ENCODE data around the gene CTBP2.

DNA sequence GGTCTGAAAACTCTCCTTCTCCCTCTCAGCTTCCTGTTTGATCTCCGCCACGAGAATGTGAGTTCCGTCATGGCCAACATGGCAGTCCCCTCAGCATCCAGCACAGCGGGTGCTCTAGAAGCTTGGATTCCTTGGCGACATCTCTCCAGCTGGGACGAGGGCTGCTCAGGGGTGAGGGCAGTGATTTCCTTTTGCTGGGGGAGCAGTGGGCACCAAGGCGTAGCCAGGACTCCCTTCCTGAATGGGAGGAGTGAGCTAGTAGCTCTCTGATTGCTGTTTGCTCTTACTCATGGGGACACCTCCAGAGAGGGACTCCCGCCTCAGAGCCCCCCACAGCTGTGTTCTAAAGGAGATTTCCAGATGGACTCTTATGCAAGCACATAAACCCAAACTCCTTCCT is 28.8 kb upstream of the CTBP2 start:
- TF ChIP-seq, protein P1, sequence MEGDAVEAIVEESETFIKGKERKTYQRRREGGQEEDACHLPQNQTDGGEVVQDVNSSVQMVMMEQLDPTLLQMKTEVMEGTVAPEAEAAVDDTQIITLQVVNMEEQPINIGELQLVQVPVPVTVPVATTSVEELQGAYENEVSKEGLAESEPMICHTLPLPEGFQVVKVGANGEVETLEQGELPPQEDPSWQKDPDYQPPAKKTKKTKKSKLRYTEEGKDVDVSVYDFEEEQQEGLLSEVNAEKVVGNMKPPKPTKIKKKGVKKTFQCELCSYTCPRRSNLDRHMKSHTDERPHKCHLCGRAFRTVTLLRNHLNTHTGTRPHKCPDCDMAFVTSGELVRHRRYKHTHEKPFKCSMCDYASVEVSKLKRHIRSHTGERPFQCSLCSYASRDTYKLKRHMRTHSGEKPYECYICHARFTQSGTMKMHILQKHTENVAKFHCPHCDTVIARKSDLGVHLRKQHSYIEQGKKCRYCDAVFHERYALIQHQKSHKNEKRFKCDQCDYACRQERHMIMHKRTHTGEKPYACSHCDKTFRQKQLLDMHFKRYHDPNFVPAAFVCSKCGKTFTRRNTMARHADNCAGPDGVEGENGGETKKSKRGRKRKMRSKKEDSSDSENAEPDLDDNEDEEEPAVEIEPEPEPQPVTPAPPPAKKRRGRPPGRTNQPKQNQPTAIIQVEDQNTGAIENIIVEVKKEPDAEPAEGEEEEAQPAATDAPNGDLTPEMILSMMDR (IDR thresholded peaks at IDR 0.05) = no peak
- no peak for TF ChIP-seq POLR2AphosphoS5 (IDR thresholded peaks at IDR 0.05)
- TF ChIP-seq EP300 (IDR thresholded peaks at IDR 0.05) = no peak
